HCT116 (cell line): ENCODE measurements around the gene LYSMD1. TPM values are rescaled to one million over a fixed set of nuclear protein-coding genes. Genes with fewer than 3 reads are reported as not detected.

Experiments
- ATAC-seq: fragments of 200-7000 bp; cut with Tn5 transposase; 2 replicates; pipeline ENCODE4 v1.9.1; 2020; ENCODE audit warnings: mild to moderate bottlenecking, moderate library complexity
- BruUV-seq: library from RNA; stranded (reverse); fragments of 400-500 nt; replicated peaks from 2 replicates; lab custom pipeline; 2021; lab: Mats Ljungman, UMichigan
- CTCF ChIA-PET: fragments of 300-600 bp; sonication (Branson Sonifier 250); formaldehyde crosslinking; loops from one replicate; lab custom pipeline; 2021; ENCODE audit warnings: antibody characterized with exemption; lab: Charles Lee
- POLR2A ChIA-PET: fragments of 300-600, 350-600 bp; sonication (Branson Sonifier 250); formaldehyde crosslinking; loops from one replicate; lab custom pipeline; 2021; ENCODE audit warnings: antibody characterized with exemption; lab: Charles Lee
- RAD21 ChIA-PET, 2 experiments: fragments of 300-600 bp; sonication (Branson Sonifier 250); formaldehyde crosslinking; loops; one replicate each; lab custom pipeline; 2023; ENCODE audit warnings: low total read pairs in 2 of 2; ENCODE audit not compliant: uncharacterized antibody in 2 of 2, unreplicated experiment in 2 of 2, low non-redundant PET in 1 of 2; lab: Charles Lee
- DNase-seq: peaks from one replicate; pipeline ENCODE4 v3.0.0-alpha.2; 2010; ENCODE audit warnings: low read depth, low spot score
- H2AFZ ChIP-seq: fragments of 200-600 bp; shearing (Covaris generic), sonication (generic); 2 replicates; pipeline ENCODE4 v1.6.1; 2017; ENCODE audit warnings: low read depth, mixed run types, mixed read lengths, antibody characterized with exemption, low read length; ENCODE audit not compliant: poor library complexity, severe bottlenecking
- H3K27ac ChIP-seq: 2 replicates; pipeline ENCODE4 v1.5.1; 2012; ENCODE audit warnings: low read depth, low read length
- H3K27me3 ChIP-seq: fragments of 200-600 bp; sonication (generic); 2 replicates; pipeline ENCODE4 v1.6.1; 2016; ENCODE audit warnings: mixed run types, low read length, mixed read lengths; ENCODE audit not compliant: insufficient read depth
- H3K36me3 ChIP-seq, 2 experiments: fragments of 200-500 bp in 1 of 2; fragments of 200-600 bp in 1 of 2; sonication (Bioruptor generic) in 1 of 2; sonication (generic) in 1 of 2; 2 replicates each; pipeline versions ENCODE4 v1.5.1 to v1.6.1; 2014 to 2016; ENCODE audit warnings: low read length in 2 of 2, inconsistent platforms in 1 of 2, mixed read lengths in 1 of 2, mixed run types in 1 of 2; ENCODE audit not compliant: insufficient read depth in 2 of 2, control insufficient read depth in 1 of 2
- H3K4me1 ChIP-seq, 2 experiments: fragments of 200-600 bp in 1 of 2; sonication (generic) in 1 of 2; 2 replicates each; pipeline versions ENCODE4 v1.5.1 to v1.6.1; 2012 to 2017; ENCODE audit warnings: low read length in 2 of 2, inconsistent platforms in 1 of 2, mild to moderate bottlenecking in 1 of 2, mixed read lengths in 1 of 2, mixed run types in 1 of 2, moderate library complexity in 1 of 2; ENCODE audit not compliant: insufficient read depth in 2 of 2, control insufficient read depth in 1 of 2
- H3K4me2 ChIP-seq: fragments of 200-600 bp; sonication (generic); 2 replicates; pipeline ENCODE4 v1.6.1; 2017; ENCODE audit warnings: mixed run types, low read length, mixed read lengths
- H3K4me3 ChIP-seq, 2 experiments: fragments of 200-600 bp in 1 of 2; sonication (generic) in 1 of 2; replicated peaks in 1 of 2; 2 replicates each; pipeline ENCODE4 v1.5.1; 2011 to 2016; ENCODE audit warnings: low read length in 2 of 2, control low read depth in 1 of 2, low read depth in 1 of 2, mild to moderate bottlenecking in 1 of 2, mixed read lengths in 1 of 2, mixed run types in 1 of 2
- H3K79me2 ChIP-seq: fragments of 200-600 bp; sonication (generic); 2 replicates; pipeline ENCODE4 v1.6.1; 2017; ENCODE audit warnings: mild to moderate bottlenecking, mixed run types, low read length, moderate library complexity, mixed read lengths; ENCODE audit not compliant: insufficient read depth
- H3K9ac ChIP-seq: fragments of 200-600 bp; sonication (generic); 2 replicates; pipeline ENCODE4 v1.6.1; 2016; ENCODE audit warnings: low read length, mixed read lengths
- H3K9me2 ChIP-seq: fragments of 200-600 bp; sonication (generic), shearing (Covaris generic); 2 replicates; pipeline ENCODE4 v1.6.1; 2017; ENCODE audit warnings: mixed run types, mild to moderate bottlenecking, moderate library complexity; ENCODE audit not compliant: insufficient read depth
- H3K9me3 ChIP-seq, 2 experiments: fragments of 200-500 bp in 1 of 2; fragments of 200-600 bp in 1 of 2; sonication (Bioruptor generic) in 1 of 2; sonication (generic) in 1 of 2; 2 replicates each; pipeline ENCODE4 v1.6.1; 2014 to 2017; ENCODE audit warnings: low read length in 2 of 2, mixed read lengths in 2 of 2, inconsistent platforms in 1 of 2, low read depth in 1 of 2, mild to moderate bottlenecking in 1 of 2, mixed run types in 1 of 2, moderate library complexity in 1 of 2; ENCODE audit not compliant: control insufficient read depth in 1 of 2, insufficient read depth in 1 of 2
- H4K20me1 ChIP-seq: fragments of 200-600 bp; sonication (generic), shearing (Covaris generic); 2 replicates; pipeline ENCODE4 v1.6.1; 2017; ENCODE audit warnings: mixed run types, mild to moderate bottlenecking, moderate library complexity; ENCODE audit not compliant: insufficient read depth
- ATF3 ChIP-seq: IDR thresholded peaks from 2 replicates; pipeline ENCODE4 v1.6.1; 2012
- CEBPB ChIP-seq: IDR thresholded peaks from 2 replicates; pipeline ENCODE4 v1.6.1; 2012; ENCODE audit warnings: low read depth
- EGR1 ChIP-seq: IDR thresholded peaks from 2 replicates; pipeline ENCODE4 v1.6.1; 2012; ENCODE audit warnings: low read depth
- EZH2 ChIP-seq: fragments of 200-600 bp; sonication (generic); IDR thresholded peaks from 2 replicates; pipeline ENCODE4 v1.6.1; 2017; ENCODE audit warnings: antibody characterized with exemption, mixed run types
- EZH2phosphoT487 ChIP-seq: fragments of 200-600 bp; IDR thresholded peaks from 2 replicates; pipeline ENCODE4 v1.6.1; 2018; ENCODE audit warnings: antibody characterized with exemption, borderline replicate concordance
- FOSL1 ChIP-seq: IDR thresholded peaks from 2 replicates; pipeline ENCODE4 v1.6.1; 2012; ENCODE audit warnings: low read depth
- MAX ChIP-seq: IDR thresholded peaks from 2 replicates; pipeline ENCODE4 v1.6.1; 2012
- POLR2A ChIP-seq: IDR thresholded peaks from 2 replicates; pipeline ENCODE4 v1.7.0; 2011; ENCODE audit warnings: borderline replicate concordance; ENCODE audit not compliant: insufficient read depth, insufficient read length; ENCODE audit errors: extremely low read depth
- POLR2AphosphoS5 ChIP-seq: IDR thresholded peaks from 2 replicates; pipeline ENCODE4 v1.6.1; 2011; ENCODE audit warnings: mild to moderate bottlenecking, low read depth, low read length, moderate library complexity
- RAD21 ChIP-seq: IDR thresholded peaks from 2 replicates; pipeline ENCODE4 v1.6.1; 2012; ENCODE audit warnings: low read depth, mild to moderate bottlenecking
- SIN3A ChIP-seq: IDR thresholded peaks from 2 replicates; pipeline ENCODE4 v1.6.1; 2012; ENCODE audit warnings: low read depth
- SP1 ChIP-seq: IDR thresholded peaks from 2 replicates; pipeline ENCODE4 v1.6.1; 2012; ENCODE audit warnings: low read depth
- TCF7L2 ChIP-seq: IDR thresholded peaks from 2 replicates; pipeline ENCODE4 v1.7.0; 2011; ENCODE audit warnings: borderline replicate concordance, inconsistent platforms; ENCODE audit not compliant: insufficient read depth, insufficient read length; ENCODE audit errors: extremely low read depth
- YY1 ChIP-seq: IDR thresholded peaks from 2 replicates; pipeline ENCODE4 v1.6.1; 2011; ENCODE audit warnings: low read length, low read depth, moderate library complexity, mild to moderate bottlenecking; ENCODE audit not compliant: insufficient replicate concordance; ENCODE audit errors: extremely low read depth
- ZBTB33 ChIP-seq: IDR thresholded peaks from 2 replicates; pipeline ENCODE4 v1.6.1; 2011; ENCODE audit warnings: mild to moderate bottlenecking, low read length, moderate library complexity; ENCODE audit not compliant: insufficient replicate concordance; ENCODE audit errors: extremely low read depth
- ZFX ChIP-seq: fragments of 450-650 bp; IDR thresholded peaks from 2 replicates; pipeline ENCODE4 v1.6.1; 2017
- ZNF274 ChIP-seq: fragments of 200-500 bp; sonication (Bioruptor generic); IDR thresholded peaks from 2 replicates; pipeline ENCODE4 v1.6.1; 2014; ENCODE audit warnings: mild to moderate bottlenecking, low read depth, low read length, inconsistent platforms
- intact Hi-C: fragments of 100-400 bp; cut with micrococcal nuclease; formaldehyde crosslinking; loops from 2 replicates; pipeline ENCODE4 v1.10.0; 2022
- total RNA-seq: library from RNA; stranded (reverse); gene quantifications from one replicate; pipeline ENCODE4 v1.2.1, GENCODE V29; 2021; ENCODE audit not compliant: unreplicated experiment

Gene LYSMD1
- total RNA-seq, 1 experiment from 2014 or later = 5.0 TPM

- ATAC-seq (no peak), DNase-seq (no peak)
- Histone ChIP-seq H3K79me2 (peaks cover under 1% of the 10 kb centered on the region; the same call in 1 of the 2 replicates), H3K9ac (no peak overlapping the region), H3K4me2 (no peak overlapping the region), H2AFZ (no peak overlapping the region), H3K36me3 (peaks cover 0 to 9% of the 10 kb centered on the region in 2 experiments; a peak in 2 of 4 replicates), H4K20me1 (no peaks in the 10 kb centered on the region), H3K27ac (no peak overlapping the region), H3K4me1 (peaks cover 2 to 6% of the 10 kb centered on the region in 2 experiments; a peak in 3 of 4 replicates), H3K27me3 (no peaks in the 10 kb centered on the region), H3K9me2 (no peaks in the 10 kb centered on the region), H3K9me3 (no peaks in the 10 kb centered on the region), H3K4me3 (no peak overlapping the region)
- no TSS peak for BruUV-seq
- intact Hi-C loops = no loop called here
- ChIA-PET POLR2A (no interaction called here), RAD21 (no interaction called here), CTCF (interaction anchor here (5.8 kb wide), 1 partner anchor 59 kb away, joined by 63 read pairs; no protein-coding TSS in a partner anchor)
- TF ChIP-seq MAX (no peak), TCF7L2 (no peak), EGR1 (no peak), SP1 (no peak), EZH2phosphoT487 (no peak), EZH2 (no peak), POLR2A (no peak), ZBTB33 (no peak), RAD21 (no peak), ZFX (no peak), POLR2AphosphoS5 (no peak), SIN3A (no peak), YY1 (no peak), CEBPB (no peak), FOSL1 (no peak), ATF3 (no peak), ZNF274 (no peak)
Observed at GRCh38 chr1:151159373-151159772, 6.3 kb downstream of the LYSMD1 start.
